Measurements from ENCODE around the gene CHD5. TPM values are rescaled to one million over a fixed set of nuclear protein-coding genes. Genes with fewer than 3 reads are reported as not detected.

The CHD5 gene
- total and polyA plus RNA-seq, 2 of the 4 experiments (the other 2 are of a cell fraction) = under 0.01 to 0.09 TPM

- Histone ChIP-seq H2BK120ac (ENCODE audit: low read depth, low read length) (no peak overlapping the region), H2AK9ac (replicated peaks; ENCODE audit: low read depth, low read length, poor library complexity) (no peak overlapping the region), H3K9me3 (ENCODE audit: control insufficient read depth, insufficient read depth, low read length) (no peaks in the 10 kb centered on the region), H3K9ac (ENCODE audit: low read depth, low read length) (no peak overlapping the region), H2BK15ac (ENCODE audit: low read depth, low read length) (no peak overlapping the region), H3K56ac (ENCODE audit: extremely low read depth, insufficient read depth, low read length) (no peak overlapping the region), H3K18ac (ENCODE audit: low read depth, low read length) (no peak overlapping the region), H3K27me3 (ENCODE audit: control insufficient read depth, insufficient read depth, low read length) (peaks cover 46% of the 10 kb centered on the region; the same call in 1 of the 2 replicates), H2AFZ (replicated peaks; ENCODE audit: low read length, poor library complexity) (no peak overlapping the region), H3K79me1 (ENCODE audit: low read depth in 1 of 2, low read length in 2 of 2) (no peaks in the 10 kb centered on the region), H3K27ac (ENCODE audit: insufficient read depth, low read length) (no peak overlapping the region), H2BK5ac (ENCODE audit: low read depth, low read length, poor library complexity, severe bottlenecking) (no peak overlapping the region), H4K20me1 (ENCODE audit: insufficient read depth, low read length) (no peaks in the 10 kb centered on the region), H3K14ac (replicated peaks; ENCODE audit: low read depth, low read length) (no peak overlapping the region), H4K5ac (ENCODE audit: low read depth, low read length) (no peak overlapping the region), H3K36me3 (ENCODE audit: control insufficient read depth, insufficient read depth, low read length) (no peaks in the 10 kb centered on the region), H4K8ac (ENCODE audit: low read depth in 2 of 2, low read length in 2 of 2) (no peak overlapping the region), H3K4me1 (ENCODE audit: control insufficient read depth, insufficient read depth, low read length) (no peaks in the 10 kb centered on the region), H3K23ac (ENCODE audit: low read depth, low read length) (no peak overlapping the region), H2BK20ac (ENCODE audit: low read depth, low read length) (no peak overlapping the region), H3K4ac (ENCODE audit: low read depth, low read length) (no peak overlapping the region), H2AK5ac (ENCODE audit: low read depth, low read length) (no peak overlapping the region), H3K9me1 (ENCODE audit: insufficient read depth, low read length) (no peaks in the 10 kb centered on the region), H3K4me3 (ENCODE audit: insufficient read depth, low read depth, low read length) (no peak overlapping the region), H3K4me2 (ENCODE audit: low read depth, low read length) (no peak overlapping the region), H4K91ac (ENCODE audit: insufficient read depth, low read depth, low read length) (no peak overlapping the region)
- no TSS peak for BruUV-seq (replicated peaks)
- no peak for TF ChIP-seq MAZ (IDR thresholded peaks at IDR 0.05; ENCODE audit: borderline replicate concordance, low read depth, low read length)
- TF ChIP-seq BHLHE40 (IDR thresholded peaks at IDR 0.05; ENCODE audit: low read depth, low read length) = no peak
- no peak for TF ChIP-seq NFE2L2 (IDR thresholded peaks at IDR 0.05; ENCODE audit: low read depth, low read length)
- TF ChIP-seq RAD21 (IDR thresholded peaks at IDR 0.05; ENCODE audit: low read length) = no peak
- no peak for TF ChIP-seq RFX5 (IDR thresholded peaks at IDR 0.05; ENCODE audit: low read depth, low read length)
- no peak for TF ChIP-seq SMC3 (IDR thresholded peaks at IDR 0.05; ENCODE audit: low read depth, low read length)
- no peak for TF ChIP-seq CTCF (conservative IDR thresholded peaks at IDR 0.05; ENCODE audit: low read depth, low read length)
- TF ChIP-seq FOS (IDR thresholded peaks at IDR 0.05; ENCODE audit: low read depth, low read length) = no peak
- TF ChIP-seq CEBPB (IDR thresholded peaks at IDR 0.05; ENCODE audit: low read depth, low read length) = no peak
- no peak for TF ChIP-seq POLR2A (IDR thresholded peaks at IDR 0.05; ENCODE audit: low read depth, low read length)
- no peak for TF ChIP-seq CHD1 (IDR thresholded peaks at IDR 0.05; ENCODE audit: low read depth, low read length)
- TF ChIP-seq ELK1 (IDR thresholded peaks at IDR 0.05; ENCODE audit: borderline replicate concordance, low read depth, low read length) = no peak
- no peak for TF ChIP-seq USF2 (IDR thresholded peaks at IDR 0.05; ENCODE audit: low read depth, low read length)
- TF ChIP-seq MAFK (IDR thresholded peaks at IDR 0.05; ENCODE audit: low read depth, low read length) = no peak
- no peak for TF ChIP-seq MXI1 (IDR thresholded peaks at IDR 0.05; ENCODE audit: borderline replicate concordance, low read depth, low read length)
- TF ChIP-seq RCOR1 (IDR thresholded peaks at IDR 0.05; ENCODE audit: insufficient replicate concordance, low read length) = no peak
- WGBS, 2 experiments (ENCODE audit: extremely low coverage in 2 of 2, insufficient read length in 1 of 2) = 57% methylated on average over 5 of the region's 19 CpGs; no CpG with 5 or more reads in 1 of the 2 experiments
- no peak for ATAC-seq (ENCODE audit: low read depth)
- no peak for DNase-seq
- intact Hi-C loops (cut with micrococcal nuclease) = no loop called here
- dilution Hi-C loops (cut with HindIII; ENCODE audit: low sequenced_read_pairs, unreplicated experiment) = no loop called here
- in situ Hi-C loops (cut with MboI; ENCODE audit: low sequenced_read_pairs) = no loop called here
- CTCF ChIA-PET = no interaction called here
- POLR2A ChIA-PET (ENCODE audit: unreplicated experiment) = no interaction called here
Measured at GRCh38 chr1:6166655-6167390, 13.3 kb downstream of the CHD5 start.

Measured in IMR-90 (cell line).